GM20000 (cell line): ENCODE results near the gene SHE.

Source experiments
- DNase-seq: peaks from one replicate; pipeline ENCODE4 v3.0.0; 2012; ENCODE audit warnings: low spot score
- TF ChIP-seq, protein P1 (sequence below): IDR thresholded peaks from 2 replicates; pipeline ENCODE4 v1.5.1; 2012; ENCODE audit warnings: mild to moderate bottlenecking, control low read depth; ENCODE audit errors: extremely low read depth, missing control alignments

SHE gene

DNA sequence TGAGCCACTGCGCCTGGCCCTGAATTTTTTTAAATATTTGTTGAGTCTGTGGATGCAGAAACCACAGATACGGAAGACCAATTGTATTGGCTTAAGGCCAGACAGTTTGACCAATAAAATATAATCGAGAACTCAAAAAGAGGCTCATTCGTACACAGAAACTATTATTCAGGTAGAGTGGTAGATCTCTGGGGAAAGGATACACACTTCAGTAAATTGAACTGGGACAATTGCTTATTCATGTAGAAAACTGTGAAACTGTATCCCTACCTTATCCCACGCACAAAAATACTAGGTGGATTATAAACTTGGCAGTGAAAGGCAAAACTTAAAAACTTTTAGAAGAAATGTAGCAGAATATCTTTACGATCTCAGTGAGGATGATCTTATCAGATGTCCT lies 25.0 kb upstream of the SHE start:
- DNase-seq = no peak
- TF ChIP-seq, protein P1, sequence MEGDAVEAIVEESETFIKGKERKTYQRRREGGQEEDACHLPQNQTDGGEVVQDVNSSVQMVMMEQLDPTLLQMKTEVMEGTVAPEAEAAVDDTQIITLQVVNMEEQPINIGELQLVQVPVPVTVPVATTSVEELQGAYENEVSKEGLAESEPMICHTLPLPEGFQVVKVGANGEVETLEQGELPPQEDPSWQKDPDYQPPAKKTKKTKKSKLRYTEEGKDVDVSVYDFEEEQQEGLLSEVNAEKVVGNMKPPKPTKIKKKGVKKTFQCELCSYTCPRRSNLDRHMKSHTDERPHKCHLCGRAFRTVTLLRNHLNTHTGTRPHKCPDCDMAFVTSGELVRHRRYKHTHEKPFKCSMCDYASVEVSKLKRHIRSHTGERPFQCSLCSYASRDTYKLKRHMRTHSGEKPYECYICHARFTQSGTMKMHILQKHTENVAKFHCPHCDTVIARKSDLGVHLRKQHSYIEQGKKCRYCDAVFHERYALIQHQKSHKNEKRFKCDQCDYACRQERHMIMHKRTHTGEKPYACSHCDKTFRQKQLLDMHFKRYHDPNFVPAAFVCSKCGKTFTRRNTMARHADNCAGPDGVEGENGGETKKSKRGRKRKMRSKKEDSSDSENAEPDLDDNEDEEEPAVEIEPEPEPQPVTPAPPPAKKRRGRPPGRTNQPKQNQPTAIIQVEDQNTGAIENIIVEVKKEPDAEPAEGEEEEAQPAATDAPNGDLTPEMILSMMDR = no peak

DNA sequence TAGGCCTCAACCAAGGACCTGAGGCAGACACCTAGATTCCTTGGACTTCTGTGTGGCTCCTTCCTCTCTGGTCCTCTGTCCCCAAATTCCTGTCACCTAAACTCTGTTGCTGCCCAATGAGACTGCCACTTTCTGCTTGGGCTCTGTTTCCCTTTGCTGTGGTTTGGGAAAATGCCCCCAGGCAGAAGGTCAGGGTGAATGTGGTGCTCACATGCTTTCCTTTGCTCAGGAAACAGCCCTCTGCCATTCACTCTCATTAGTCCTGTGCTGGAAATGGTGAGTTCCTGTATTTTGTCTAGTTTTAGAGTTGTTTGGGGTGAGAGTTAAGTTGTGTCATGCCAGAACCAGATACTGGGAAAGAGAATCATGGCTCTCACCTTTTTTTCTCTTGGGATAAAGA lies 22.7 kb upstream of the SHE start:
- no peak for DNase-seq
- TF ChIP-seq, protein P1 = no peak

DNA sequence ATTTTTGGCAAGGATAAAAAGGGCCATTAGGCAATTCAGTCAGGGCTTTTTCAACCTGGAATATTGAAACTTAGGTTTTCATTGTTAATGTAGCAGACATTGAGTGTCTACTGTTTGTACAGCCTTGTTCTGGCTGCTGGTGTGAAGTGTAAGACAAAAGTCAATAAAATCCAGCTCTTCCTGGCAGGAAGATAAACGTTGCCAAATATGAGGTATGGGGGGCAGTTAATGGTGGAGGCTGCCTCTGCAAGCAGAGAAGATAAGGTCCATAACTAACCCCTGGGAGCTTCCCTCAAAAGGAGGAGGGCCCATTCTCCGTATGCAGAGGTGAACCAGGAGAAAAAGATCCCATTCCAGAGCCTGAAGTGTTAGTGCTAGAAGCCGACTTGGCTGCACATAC lies 19.5 kb upstream of the SHE start:
- TF ChIP-seq, protein P1 = no peak

DNA sequence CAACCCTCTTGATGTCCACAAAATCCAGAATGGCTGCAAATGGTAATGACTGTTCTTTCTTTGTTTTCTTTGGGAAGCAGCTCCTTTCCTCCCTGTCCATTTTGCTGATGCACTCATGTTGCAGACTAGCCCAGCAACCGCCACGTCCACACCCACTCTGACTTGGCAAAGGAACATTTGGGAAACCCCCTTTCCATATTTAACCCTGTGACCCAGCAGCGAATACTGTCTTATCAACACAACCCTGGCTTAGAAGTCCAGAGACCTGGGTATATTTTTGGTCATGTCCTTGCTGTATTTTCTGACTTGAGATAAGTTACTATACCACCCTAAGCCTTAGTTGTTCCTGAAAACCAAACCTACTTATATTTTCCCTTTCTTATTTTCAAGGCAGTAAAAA lies 18.1 kb upstream of the SHE start:
- TF ChIP-seq, protein P1 = no peak
- no peak for DNase-seq

More for the DNA sequence above, 19.5 kb upstream of the SHE start:
- no peak for DNase-seq

DNA sequence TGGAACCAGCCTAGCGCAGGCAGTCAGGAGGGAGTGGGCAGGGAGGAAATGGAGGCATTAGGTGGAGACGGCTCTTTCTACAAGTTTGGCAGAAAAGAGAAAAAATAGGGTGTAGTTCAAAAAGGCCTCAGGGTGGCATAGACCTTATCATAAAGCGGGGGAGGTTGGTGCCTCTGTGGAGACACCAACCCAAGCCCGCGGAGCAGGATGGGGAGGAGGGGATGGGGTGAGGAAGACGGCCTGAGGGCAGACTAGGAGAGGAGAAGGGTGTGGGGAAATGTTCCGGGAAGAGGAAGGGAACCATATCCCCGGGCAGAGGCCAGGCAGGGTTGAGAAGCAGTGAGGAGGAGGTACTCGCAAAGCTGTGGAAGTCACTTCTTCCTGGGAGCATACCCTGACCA lies 17.4 kb upstream of the SHE start:
- TF ChIP-seq, protein P1 = no peak
- DNase-seq = no peak

DNA sequence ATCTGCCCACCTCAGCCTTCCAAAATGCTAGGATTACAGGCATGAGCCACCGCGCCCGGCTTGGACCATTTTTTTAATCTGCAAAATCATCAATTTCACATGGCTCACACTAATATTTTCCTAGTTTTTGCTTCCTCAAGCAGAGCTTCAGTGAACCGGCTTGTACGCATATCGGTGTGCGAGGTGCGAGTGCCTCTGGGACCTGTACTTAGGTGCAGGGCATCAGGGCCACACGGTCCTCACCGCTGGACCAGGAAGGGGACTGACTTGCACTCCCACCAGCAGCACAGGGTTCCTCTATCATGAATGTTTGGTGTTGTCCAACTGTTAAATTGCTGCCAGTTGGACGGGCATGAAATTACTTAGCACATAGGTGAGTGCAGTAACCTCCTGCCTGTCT lies 15.4 kb upstream of the SHE start:
- TF ChIP-seq, protein P1 = no peak
- no peak for DNase-seq

DNA sequence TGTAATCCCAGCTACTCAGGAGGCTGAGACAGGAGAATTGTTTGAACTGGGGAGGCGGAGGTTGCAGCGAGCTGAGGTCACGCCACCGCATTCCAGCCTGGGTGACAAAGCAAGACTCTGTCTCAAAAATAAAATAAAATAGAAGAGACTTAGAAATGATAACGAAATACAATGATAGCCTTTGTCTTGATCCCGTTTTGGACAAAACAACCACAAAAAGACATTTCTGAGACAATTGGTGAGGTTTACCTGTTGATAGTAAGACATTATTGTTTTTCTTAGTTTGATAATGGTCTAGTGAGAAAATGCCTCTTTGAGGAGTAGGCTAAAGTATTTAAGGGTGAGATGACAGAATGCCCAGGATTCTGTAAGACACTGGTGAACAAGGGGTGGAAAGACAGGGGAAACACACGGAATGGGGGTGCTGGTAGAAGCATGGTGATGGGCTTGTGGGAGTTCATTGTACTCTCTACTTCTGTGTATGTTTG lies 11.9 kb upstream of the SHE start:
- DNase-seq = no peak
- TF ChIP-seq, protein P1 = no peak
